Dermis lymphatic vessel endothelial cell (primary cell): Measurements from ENCODE around the gene PSMD13. TPM values are rescaled to one million over a fixed set of nuclear protein-coding genes. Genes with fewer than 3 reads are reported as not detected.

Experiments
- total RNA-seq: library from RNA; depleted of rRNA; stranded (reverse); fragments of >200 nt; gene quantifications from 2 replicates; pipeline ENCODE4 v1.2.1, GENCODE V29; 2014

Gene PSMD13
- 163 and 176 TPM in 2 replicates for total RNA-seq

DNA sequence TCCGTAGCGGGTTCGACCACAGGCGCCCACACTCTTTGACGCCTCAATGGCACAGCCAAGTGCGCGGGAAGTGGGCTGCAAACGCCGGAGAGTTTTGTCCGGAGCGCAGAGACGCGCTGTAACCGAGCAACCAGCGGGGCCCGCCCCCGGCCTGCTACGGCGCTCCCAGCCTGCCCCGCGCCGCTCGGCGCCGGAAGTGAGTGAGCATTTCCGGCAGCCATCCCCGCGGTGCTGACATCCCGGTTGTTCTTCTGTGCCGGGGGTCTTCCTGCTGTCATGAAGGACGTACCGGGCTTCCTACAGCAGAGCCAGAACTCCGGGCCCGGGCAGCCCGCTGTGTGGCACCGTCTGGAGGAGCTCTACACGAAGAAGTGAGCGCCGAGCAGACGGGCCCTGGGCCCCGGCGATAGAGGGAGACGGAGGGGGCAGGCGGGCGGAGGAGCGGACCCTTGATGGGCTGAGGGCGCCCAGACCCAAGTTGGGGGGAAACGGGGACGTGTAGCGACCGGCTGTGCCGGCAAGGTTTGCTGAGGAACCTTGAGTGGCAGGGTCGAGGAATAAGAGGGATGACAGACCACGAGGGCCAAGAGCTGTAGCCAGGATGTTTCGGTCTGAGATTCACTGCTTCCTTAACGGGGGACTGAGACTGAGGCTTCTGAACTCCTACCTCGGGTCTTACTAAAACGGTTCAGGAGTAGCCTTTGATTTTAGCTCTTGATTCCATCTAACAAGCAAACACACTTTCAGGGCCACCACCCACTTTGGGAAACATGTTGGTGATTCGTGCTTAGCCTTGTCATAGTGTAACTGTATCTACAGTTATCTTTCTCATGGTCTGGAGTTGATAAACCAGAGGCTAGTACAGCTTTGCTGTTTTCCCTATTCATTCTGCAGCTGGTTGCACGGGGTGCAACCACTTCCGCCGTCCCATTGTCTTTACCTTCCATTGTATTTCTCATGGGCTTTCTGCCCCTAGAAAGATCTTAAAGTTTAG is at the start of gene PSMD13:
Gene PSMD13 (plus strand): TSS at position 203 of the 994 bp plus-strand sequence. CDS start 74 bp downstream, at position 277.

DNA sequence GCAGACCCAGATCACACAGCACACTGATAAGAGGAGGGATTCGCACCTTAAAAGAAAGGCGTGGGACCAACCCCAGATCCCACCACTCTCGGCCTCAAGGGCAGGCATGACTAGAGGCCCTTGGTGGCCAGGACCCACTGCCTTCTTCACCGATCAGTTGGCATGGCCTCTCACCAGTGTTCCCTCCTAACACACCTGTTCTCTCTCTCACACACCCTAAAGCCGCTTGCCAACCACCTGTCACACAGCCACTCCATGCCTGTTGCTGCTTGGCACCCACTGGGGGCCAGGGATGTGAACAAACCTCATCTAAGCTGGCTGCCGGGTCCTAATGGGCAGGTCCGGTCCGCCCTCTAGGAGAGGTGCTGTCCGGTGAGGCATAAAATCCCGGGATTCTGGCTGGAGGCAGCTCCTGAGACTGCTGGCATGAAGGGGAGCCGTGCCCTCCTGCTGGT is 44.1 kb upstream of the PSMD13 start, which contains the start of gene SCGB1C1:
Gene SCGB1C1 (plus strand): TSS at position 405 of the 455 bp plus-strand sequence. CDS start 22 bp downstream, at position 427.

DNA sequence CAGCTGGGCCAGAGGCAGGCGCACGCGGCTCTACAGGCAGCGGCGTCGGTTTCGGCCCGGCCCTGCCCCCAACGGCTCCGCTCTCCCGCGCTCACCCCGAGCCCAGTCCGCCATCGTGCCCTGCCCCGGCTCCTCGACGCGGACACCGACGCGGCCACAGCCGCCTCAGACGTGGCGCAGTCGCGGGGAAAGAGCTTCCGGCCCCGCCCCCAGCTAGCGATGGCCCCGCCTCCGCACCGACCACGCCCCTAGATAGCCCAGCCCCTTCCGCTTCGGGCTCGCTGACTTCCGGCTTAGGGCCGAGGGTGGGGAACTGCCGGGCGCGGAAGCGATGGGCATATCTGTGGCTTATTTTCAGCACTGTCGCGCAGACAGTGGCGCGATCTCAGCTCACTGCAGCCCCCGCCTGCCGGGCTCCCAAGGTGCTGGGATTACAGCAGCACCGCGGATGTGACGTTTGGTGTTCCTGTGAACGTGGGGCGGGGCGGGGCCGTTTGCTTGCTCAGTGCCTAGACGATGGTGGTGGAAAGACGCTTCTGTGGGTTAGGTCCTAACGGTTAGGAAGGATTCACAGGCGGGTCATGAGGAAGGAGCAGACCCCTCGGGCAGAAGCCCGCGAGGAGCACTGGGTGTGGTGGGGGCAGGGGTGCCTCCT is 29.4 kb upstream of the PSMD13 start, which contains the start of the genes BET1L and RIC8A:
Gene BET1L (minus strand): TSS at position 192 of the 655 bp plus-strand sequence. CDS start 78 bp downstream, at position 114.
Gene RIC8A (plus strand): TSS at position 501 of the 655 bp plus-strand sequence. CDS start 1,147 bp downstream, outside the sequence.

DNA sequence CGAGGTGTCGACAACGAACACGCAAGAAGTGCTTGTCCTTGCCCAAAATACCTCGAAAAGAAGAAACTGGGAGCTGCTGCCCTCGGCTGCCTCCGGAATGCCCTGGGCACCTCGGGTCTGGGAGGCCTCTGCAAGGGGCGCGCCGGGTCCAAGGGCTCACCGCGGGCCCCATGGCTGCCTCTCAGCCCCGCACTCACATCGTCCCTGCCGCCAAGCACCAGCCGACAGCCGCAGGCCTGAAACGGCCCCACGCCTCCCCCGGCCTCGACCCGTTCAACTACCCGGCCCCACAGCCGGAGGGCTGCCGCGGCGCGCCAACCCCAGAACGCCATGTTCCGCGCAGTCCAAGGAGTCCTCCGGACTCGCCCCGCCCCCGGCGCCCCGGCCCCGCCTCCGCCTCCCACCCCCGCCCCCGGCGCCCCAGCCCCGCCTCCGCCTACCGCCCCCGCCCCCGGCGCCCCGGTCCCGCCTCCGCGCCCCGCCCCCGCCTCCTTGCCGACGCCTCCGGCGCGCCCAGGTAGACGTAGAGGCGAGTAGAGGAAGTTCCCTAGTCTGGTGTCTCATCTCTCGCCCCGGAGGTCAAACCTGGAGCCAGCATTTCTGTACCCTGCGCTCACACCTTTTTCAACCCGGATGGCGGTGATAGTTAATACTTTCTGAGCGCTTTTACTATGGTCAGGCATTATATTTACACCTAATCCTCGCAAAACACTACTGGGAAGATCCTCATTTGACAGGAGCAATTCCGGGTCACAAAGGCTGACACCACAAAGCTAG is 591 bp upstream of the PSMD13 start, which contains the start of gene SIRT3:
Gene SIRT3 (minus strand): TSS at position 346 of the 777 bp plus-strand sequence. CDS start 14 bp downstream, at position 332.

DNA sequence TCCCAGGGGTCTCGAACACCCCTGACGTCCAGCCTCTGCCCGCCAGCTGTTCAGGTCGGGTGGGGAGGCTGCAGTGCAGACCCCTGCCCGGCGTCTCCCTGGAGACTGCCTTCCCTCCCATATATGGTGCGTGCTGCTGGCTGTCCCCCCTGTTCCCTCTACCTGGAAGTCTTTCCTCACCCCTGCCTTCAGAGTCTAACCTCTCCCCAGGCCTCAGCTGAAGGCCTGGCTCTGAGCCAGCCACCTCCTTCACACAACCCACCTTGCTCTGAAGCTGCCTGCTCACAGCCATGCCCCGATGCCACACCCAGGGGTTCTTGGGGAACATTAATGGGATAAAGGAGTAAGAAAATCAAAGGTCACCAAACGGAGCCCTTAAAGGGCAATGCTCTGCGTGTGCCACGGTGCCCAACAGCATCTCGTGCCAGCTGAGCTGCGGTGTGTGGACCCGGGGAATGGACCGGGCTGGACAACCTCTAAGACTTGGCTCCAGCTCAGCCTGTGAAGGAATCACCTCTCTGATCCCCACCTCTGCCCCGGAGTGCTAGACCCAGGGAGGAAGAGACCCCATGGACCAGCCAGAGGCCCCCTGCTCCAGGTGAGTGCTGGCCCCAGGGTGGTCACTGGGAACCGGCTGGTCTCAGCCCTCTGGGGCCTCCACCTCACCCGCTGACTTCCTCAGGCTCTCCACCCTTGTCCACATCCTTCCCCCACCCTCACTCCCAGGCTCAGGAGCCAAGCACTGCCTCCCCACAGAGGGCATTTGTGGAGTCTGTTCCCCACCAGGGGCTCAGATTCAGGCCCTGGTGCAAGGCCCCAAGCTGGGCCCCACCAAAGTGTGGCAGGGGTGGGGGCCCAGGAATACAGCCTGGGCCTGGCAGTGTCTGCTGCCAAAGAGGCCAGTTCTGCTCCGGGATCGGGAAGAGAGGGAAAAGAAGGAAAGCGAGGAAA is 41.5 kb downstream of the PSMD13 start, which contains the start of gene NLRP6:
Gene NLRP6 (plus strand): TSS at position 407 of the 951 bp plus-strand sequence. CDS start 163 bp downstream, at position 570.

DNA sequence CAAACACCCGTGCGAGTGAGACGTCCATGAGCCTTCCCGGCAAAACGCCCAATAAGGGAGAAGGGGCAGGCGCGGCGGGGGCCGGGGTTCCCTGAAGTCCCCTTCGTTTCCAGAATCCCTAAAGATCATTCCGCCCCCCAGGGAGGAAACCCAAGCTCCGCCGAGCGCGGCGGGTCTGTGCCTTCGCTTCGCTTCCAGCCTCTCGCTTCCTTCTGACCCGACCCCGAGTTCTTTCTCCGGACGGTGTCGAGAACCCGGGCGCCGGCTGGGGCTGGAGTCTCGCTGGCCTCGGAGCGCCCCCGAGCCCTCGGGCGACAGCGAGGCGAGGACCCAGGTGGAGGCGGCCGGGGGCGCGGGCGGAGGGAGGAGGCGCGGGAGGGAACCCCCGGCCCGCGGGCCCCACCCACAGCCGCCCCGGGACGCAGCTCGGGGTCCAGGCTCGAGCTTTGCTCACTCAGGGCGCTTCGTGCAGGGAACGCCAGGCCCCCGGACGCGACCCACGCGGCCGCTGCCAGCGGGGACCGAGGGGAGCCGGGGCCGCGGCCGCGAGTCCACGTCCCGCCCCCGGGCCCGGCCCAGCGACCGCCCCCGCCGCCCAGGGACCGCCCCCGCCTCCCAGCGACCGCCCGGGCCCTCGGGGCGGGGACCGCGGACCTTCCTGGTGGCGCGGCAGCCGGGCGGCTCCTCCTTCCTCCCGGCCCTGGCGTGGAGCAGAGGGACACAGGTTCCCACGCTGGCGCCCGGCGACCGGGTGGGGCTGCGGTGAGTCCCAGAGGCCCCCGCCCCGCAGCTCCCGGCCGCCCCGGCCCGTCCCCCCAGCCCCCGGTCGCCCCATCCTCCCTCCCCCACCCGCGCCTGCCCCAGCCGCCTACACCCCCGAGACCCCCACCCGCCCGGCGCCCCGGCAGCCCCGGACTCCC is 52.0 kb downstream of the PSMD13 start, which contains the start of gene PGGHG:
Gene PGGHG (plus strand): TSS at position 649 of the 920 bp plus-strand sequence. CDS start 691 bp downstream, outside the sequence.

DNA sequence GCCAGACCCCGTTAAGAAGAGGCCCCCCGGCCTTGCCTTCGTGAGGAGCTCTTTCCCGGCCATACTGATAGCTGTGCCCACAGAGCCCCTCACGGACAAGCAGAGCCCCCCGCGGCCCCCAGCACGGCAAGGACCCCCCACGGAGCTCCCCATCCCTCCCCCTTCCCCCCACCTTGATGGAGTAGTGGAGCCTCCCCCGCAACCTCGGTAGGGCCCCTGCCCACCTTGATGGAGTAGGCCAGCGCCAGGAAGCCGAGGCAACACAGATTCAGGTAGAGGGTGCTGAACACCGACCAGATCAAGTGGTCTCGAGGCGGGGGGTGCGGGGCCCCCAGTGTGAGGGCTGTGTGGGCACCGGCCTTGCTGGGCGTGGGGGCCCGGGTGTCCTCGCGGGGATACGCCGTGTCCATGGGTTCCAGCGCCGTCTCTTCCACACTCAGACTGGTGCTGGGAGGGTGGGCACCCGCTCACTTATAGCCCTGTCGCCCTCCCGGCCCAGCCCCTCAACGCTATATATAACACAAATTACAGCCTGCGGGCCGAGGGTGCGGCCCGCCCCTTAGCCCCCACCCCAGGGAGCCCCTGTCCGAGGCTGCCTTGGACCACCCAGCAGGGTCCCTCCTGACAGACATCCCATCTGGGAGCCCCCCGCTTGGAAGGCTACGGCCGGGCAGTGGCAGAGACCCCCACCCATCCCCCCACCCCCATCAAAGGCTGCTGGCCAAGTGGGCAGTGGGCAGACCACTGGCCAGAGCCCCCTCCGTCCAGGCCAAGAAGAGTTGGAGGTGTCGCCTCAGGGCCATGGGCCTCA is 62.5 kb downstream of the PSMD13 start, which contains the start of gene IFITM5:
Gene IFITM5 (minus strand): TSS at position 446 of the 811 bp plus-strand sequence. CDS start 36 bp downstream, at position 410.

Other genes starting within 250 kb of the PSMD13 start
- gene SCGB1C1, start 43.9 kb upstream of the PSMD13 start, total RNA-seq = not detected in 2 replicates
- 11.1 and 15.3 TPM in 2 replicates for gene BET1L, start 29.6 kb upstream of the PSMD13 start, total RNA-seq
- gene RIC8A, start 29.3 kb upstream of the PSMD13 start, total RNA-seq = 102 and 143 TPM in 2 replicates
- 9.2 TPM in 2 replicates for gene SIRT3, start 634 bp upstream of the PSMD13 start, total RNA-seq
- gene NLRP6, start 41.4 kb downstream of the PSMD13 start, total RNA-seq = not detected in 2 replicates
- gene PGGHG, start 52.1 kb downstream of the PSMD13 start, total RNA-seq = 10.0 and 10.5 TPM in 2 replicates
- not detected in 2 replicates for gene IFITM5, start 62.5 kb downstream of the PSMD13 start, total RNA-seq
- gene IFITM2, start 70.8 kb downstream of the PSMD13 start, total RNA-seq = 29.4 and 39.2 TPM in 2 replicates
- 0.09 and 0.65 TPM in 2 replicates for gene IFITM1, start 77.1 kb downstream of the PSMD13 start, total RNA-seq
- gene IFITM3, start 83.9 kb downstream of the PSMD13 start, total RNA-seq = 33.5 and 44.5 TPM in 2 replicates
- gene B4GALNT4, start 132.5 kb downstream of the PSMD13 start, total RNA-seq = 0.09 and 1.4 TPM in 2 replicates
- 0.11 and 0.26 TPM in 2 replicates for gene PKP3, start 157.2 kb downstream of the PSMD13 start, total RNA-seq
- 32.7 and 35.2 TPM in 2 replicates for gene SIGIRR, start 178.0 kb downstream of the PSMD13 start, total RNA-seq
- 0.69 and 0.76 TPM in 2 replicates for gene ANO9, start 205.0 kb downstream of the PSMD13 start, total RNA-seq
- gene PTDSS2, start 213.3 kb downstream of the PSMD13 start, total RNA-seq = 31.1 TPM in 2 replicates